ENCODE data around the gene MTHFD1L.

DNA sequence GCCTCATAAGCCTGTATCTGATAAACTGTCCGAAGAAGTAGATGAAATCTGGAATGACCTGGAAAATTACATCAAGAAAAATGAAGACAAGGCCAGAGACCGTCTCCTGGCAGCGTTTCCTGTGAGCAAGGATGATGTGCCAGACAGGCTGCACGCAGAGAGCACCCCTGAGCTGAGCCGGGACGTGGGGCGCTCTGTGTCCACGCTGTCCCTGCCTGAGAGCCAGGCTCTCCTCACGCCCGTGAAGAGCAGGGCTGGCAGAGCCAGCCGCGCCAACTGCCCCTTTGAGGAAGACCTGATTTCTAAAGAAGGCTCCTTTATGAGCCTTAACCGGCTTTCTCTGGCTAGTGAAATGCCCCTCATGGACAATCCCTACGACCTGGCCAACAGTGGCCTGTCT, 33.9 kb upstream of the MTHFD1L start:
- TF ChIP-seq, protein P1, sequence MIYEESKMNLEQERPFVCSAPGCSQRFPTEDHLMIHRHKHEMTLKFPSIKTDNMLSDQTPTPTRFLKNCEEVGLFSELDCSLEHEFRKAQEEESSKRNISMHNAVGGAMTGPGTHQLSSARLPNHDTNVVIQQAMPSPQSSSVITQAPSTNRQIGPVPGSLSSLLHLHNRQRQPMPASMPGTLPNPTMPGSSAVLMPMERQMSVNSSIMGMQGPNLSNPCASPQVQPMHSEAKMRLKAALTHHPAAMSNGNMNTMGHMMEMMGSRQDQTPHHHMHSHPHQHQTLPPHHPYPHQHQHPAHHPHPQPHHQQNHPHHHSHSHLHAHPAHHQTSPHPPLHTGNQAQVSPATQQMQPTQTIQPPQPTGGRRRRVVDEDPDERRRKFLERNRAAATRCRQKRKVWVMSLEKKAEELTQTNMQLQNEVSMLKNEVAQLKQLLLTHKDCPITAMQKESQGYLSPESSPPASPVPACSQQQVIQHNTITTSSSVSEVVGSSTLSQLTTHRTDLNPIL (CRISPR knock-in tag; IDR thresholded peaks at IDR 0.05; ENCODE audit: low read depth) = no peak
- TF ChIP-seq ZNF8 (CRISPR knock-in tag; IDR thresholded peaks at IDR 0.05) = no peak
- no peak for TF ChIP-seq PATZ1 (CRISPR knock-in tag; IDR thresholded peaks at IDR 0.05; ENCODE audit: borderline replicate concordance)
- TF ChIP-seq ARNTL (CRISPR knock-in tag; IDR thresholded peaks at IDR 0.05; ENCODE audit: borderline replicate concordance, low read depth) = no peak
- no peak for TF ChIP-seq PPARA (CRISPR knock-in tag; IDR thresholded peaks at IDR 0.05; ENCODE audit: borderline replicate concordance)
- TF ChIP-seq ISL1 (CRISPR knock-in tag; IDR thresholded peaks at IDR 0.05) = no peak
- TF ChIP-seq CSDC2 (CRISPR knock-in tag; IDR thresholded peaks at IDR 0.05) = no peak

All from SK-N-SH treated with all-trans-retinoic acid at 6 μM for 48 hours (cell line).